Hepatocyte (in vitro differentiated cells): Measurements from ENCODE around the gene CORT.

ENCODE experiments used
- EZH2 ChIP-seq: fragments of 200-600 bp; sonication (generic); IDR thresholded peaks from 2 replicates; pipeline ENCODE4 v1.6.1; 2016; ENCODE audit warnings: antibody characterized with exemption, mild to moderate bottlenecking, borderline replicate concordance
- EZH2phosphoT487 ChIP-seq: fragments of 200-600 bp; sonication (generic); IDR thresholded peaks from one replicate; pipeline ENCODE4 v1.6.1; 2018; ENCODE audit warnings: antibody characterized with exemption, mild to moderate bottlenecking, low read depth, moderate library complexity; ENCODE audit not compliant: unreplicated experiment, severe bottlenecking
- TF ChIP-seq, protein P1 (sequence below): fragments of 200-600 bp; sonication (generic); IDR thresholded peaks from 2 replicates; pipeline ENCODE4 v1.5.1; 2016; ENCODE audit warnings: antibody characterized with exemption, mild to moderate bottlenecking; ENCODE audit not compliant: poor library complexity

DNA sequence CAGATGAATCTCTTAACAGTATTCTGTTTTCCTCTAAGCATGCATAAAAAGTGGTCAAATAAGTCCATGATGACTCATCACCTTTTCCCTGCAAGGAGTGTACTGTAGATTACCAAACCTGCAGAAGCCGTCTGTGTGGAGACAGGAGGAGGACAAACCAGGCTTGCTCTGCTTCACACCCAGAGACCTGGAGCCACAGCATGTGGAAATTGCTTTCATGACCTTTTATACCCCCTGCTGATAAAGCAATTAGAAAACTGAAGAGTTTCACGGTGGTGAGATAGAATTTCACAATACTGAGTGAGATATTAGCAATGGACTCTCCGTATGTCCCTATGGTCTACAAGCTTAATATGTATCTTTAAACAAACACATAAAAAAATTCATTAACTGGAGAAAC lies 9.4 kb downstream of the CORT start:
- TF ChIP-seq, protein P1, sequence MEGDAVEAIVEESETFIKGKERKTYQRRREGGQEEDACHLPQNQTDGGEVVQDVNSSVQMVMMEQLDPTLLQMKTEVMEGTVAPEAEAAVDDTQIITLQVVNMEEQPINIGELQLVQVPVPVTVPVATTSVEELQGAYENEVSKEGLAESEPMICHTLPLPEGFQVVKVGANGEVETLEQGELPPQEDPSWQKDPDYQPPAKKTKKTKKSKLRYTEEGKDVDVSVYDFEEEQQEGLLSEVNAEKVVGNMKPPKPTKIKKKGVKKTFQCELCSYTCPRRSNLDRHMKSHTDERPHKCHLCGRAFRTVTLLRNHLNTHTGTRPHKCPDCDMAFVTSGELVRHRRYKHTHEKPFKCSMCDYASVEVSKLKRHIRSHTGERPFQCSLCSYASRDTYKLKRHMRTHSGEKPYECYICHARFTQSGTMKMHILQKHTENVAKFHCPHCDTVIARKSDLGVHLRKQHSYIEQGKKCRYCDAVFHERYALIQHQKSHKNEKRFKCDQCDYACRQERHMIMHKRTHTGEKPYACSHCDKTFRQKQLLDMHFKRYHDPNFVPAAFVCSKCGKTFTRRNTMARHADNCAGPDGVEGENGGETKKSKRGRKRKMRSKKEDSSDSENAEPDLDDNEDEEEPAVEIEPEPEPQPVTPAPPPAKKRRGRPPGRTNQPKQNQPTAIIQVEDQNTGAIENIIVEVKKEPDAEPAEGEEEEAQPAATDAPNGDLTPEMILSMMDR = no peak
- TF ChIP-seq EZH2phosphoT487 (no peak), EZH2 (no peak)
